OCI-LY7 (cell line): ENCODE results near the gene STAG2. TPM values are rescaled to one million over a fixed set of nuclear protein-coding genes. Genes with fewer than 3 reads are reported as not detected.

Source experiments
- BruUV-seq: library from RNA; stranded (reverse); fragments of 400-500 nt; replicated peaks from 2 replicates; lab custom pipeline; 2021; lab: Mats Ljungman, UMichigan
- CTCF ChIA-PET: fragments of 300-600 bp; sonication (Branson Sonifier 250); formaldehyde crosslinking; loops from one replicate; lab custom pipeline; 2022; ENCODE audit warnings: antibody characterized with exemption; ENCODE audit not compliant: unreplicated experiment; lab: Charles Lee
- POLR2A ChIA-PET: fragments of 300-600 bp; sonication (Branson Sonifier 250); formaldehyde crosslinking; loops from one replicate; lab custom pipeline; 2022; ENCODE audit warnings: antibody characterized with exemption; lab: Charles Lee
- DNase-seq: peaks from one replicate; pipeline ENCODE4 v3.0.0-alpha.2; 2015; ENCODE audit warnings: low spot score
- H2AFZ ChIP-seq: fragments of 200-600 bp; sonication (generic), shearing (Covaris generic); 2 replicates; pipeline ENCODE4 v1.6.1; 2014; ENCODE audit warnings: mild to moderate bottlenecking, antibody characterized with exemption, low read length, moderate library complexity
- H3K27ac ChIP-seq: fragments of 200-600 bp; sonication (generic); 2 replicates; pipeline ENCODE4 v1.5.1; 2014; ENCODE audit warnings: mixed run types, low read depth, mild to moderate bottlenecking, moderate library complexity, low read length, inconsistent platforms; ENCODE audit not compliant: poor library complexity, severe bottlenecking
- H3K36me3 ChIP-seq: fragments of 200-600 bp; sonication (generic); 2 replicates; pipeline ENCODE4 v1.6.1; 2014; ENCODE audit warnings: mild to moderate bottlenecking, antibody characterized with exemption, low read length, moderate library complexity, mixed read lengths; ENCODE audit not compliant: insufficient read depth
- H3K4me1 ChIP-seq: fragments of 200-600 bp; sonication (generic); 2 replicates; pipeline ENCODE4 v1.5.1; 2014; ENCODE audit warnings: mild to moderate bottlenecking, low read length; ENCODE audit not compliant: insufficient read depth, poor library complexity, severe bottlenecking
- H3K4me2 ChIP-seq: fragments of 200-600 bp; sonication (generic); 2 replicates; pipeline ENCODE4 v1.6.1; 2014; ENCODE audit warnings: mild to moderate bottlenecking, low read length
- H3K4me3 ChIP-seq: fragments of 200-600 bp; sonication (generic); 2 replicates; pipeline ENCODE4 v1.5.1; 2014; ENCODE audit warnings: mild to moderate bottlenecking, low read depth, low read length; ENCODE audit not compliant: poor library complexity, severe bottlenecking
- H3K79me2 ChIP-seq: fragments of 200-600 bp; sonication (generic); 2 replicates; pipeline ENCODE4 v1.6.1; 2016; ENCODE audit warnings: low read depth, mild to moderate bottlenecking, low read length, moderate library complexity, mixed read lengths; ENCODE audit not compliant: insufficient read depth
- H3K9me2 ChIP-seq: fragments of 200-600 bp; sonication (generic); 2 replicates; pipeline ENCODE4 v1.6.1; 2016; ENCODE audit warnings: mild to moderate bottlenecking, low read length, mixed read lengths; ENCODE audit not compliant: insufficient read depth
- H3K9me3 ChIP-seq: fragments of 200-600 bp; sonication (generic); 2 replicates; pipeline ENCODE4 v1.6.1; 2014; ENCODE audit warnings: mild to moderate bottlenecking, mixed run types, low read length, mixed read lengths
- H4K20me1 ChIP-seq: fragments of 200-600 bp; sonication (generic); 2 replicates; pipeline ENCODE4 v1.6.1; 2014; ENCODE audit warnings: mild to moderate bottlenecking, antibody characterized with exemption, low read length, moderate library complexity, mixed read lengths; ENCODE audit not compliant: insufficient read depth
- EZH2phosphoT487 ChIP-seq: fragments of 200-600 bp; sonication (generic); IDR thresholded peaks from 2 replicates; pipeline ENCODE4 v1.6.1; 2018; ENCODE audit warnings: low read depth, borderline replicate concordance, mild to moderate bottlenecking, mixed run types, antibody characterized with exemption, low read length, moderate library complexity, mixed read lengths
- intact Hi-C: fragments of 100-400 bp; cut with micrococcal nuclease; formaldehyde crosslinking; loops from one replicate; pipeline ENCODE4 v1.10.0; 2022; ENCODE audit not compliant: unreplicated experiment
- total RNA-seq, 2 experiments: library from RNA; depleted of rRNA in 1 of 2; stranded (reverse); fragments of >200 nt in 1 of 2; shearing (Covaris generic) in 1 of 2; gene quantifications; 2 replicates each; pipeline ENCODE4 v1.2.3, GENCODE V29; 2014 to 2022
- TF ChIP-seq, protein P1 (sequence below): fragments of 200-600 bp; sonication (generic); conservative IDR thresholded peaks from 2 replicates; pipeline ENCODE4 v1.5.1; 2014; ENCODE audit warnings: mild to moderate bottlenecking, antibody characterized with exemption, low read length, moderate library complexity, mixed read lengths

Gene STAG2
- total RNA-seq, 2 experiments from 2014 or later, result 56.7 to 68.9 TPM

- BruUV-seq, result no TSS peak
Measured at GRCh38 chrX:124005228-124005627, 43.7 kb downstream of the STAG2 start.

DNA sequence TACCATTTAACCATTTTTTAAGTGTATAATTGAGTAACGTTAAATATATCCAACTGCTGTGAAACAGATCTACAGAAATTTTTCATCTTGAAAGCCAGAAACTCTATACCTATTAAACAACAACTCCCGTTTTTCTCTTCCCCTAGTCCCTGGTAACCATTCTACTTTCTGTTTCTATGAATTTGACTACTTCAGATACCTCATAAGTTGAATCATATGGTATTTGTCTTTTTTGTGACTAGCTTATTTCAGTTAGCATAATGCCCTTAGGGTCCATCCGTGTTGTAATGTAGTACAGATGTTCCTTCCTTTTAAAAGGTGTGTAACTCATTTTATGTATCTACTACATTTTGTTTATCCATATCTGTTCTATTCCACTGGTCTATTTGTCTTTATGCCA, 48.7 kb downstream of the STAG2 start:
- intact Hi-C loops, result no loop called here
- Histone ChIP-seq H3K9me3 (no peaks in the 10 kb centered on the region), H3K36me3 (no peaks in the 10 kb centered on the region), H3K4me3 (no peak overlapping the region), H3K27ac (no peak overlapping the region), H3K4me2 (no peak overlapping the region), H2AFZ (no peak overlapping the region), H3K79me2 (peaks cover 83% of the 10 kb centered on the region), H4K20me1 (no peaks in the 10 kb centered on the region), H3K4me1 (no peaks in the 10 kb centered on the region), H3K9me2 (no peaks in the 10 kb centered on the region)
- no peak for TF ChIP-seq EZH2phosphoT487
- TF ChIP-seq, protein P1, sequence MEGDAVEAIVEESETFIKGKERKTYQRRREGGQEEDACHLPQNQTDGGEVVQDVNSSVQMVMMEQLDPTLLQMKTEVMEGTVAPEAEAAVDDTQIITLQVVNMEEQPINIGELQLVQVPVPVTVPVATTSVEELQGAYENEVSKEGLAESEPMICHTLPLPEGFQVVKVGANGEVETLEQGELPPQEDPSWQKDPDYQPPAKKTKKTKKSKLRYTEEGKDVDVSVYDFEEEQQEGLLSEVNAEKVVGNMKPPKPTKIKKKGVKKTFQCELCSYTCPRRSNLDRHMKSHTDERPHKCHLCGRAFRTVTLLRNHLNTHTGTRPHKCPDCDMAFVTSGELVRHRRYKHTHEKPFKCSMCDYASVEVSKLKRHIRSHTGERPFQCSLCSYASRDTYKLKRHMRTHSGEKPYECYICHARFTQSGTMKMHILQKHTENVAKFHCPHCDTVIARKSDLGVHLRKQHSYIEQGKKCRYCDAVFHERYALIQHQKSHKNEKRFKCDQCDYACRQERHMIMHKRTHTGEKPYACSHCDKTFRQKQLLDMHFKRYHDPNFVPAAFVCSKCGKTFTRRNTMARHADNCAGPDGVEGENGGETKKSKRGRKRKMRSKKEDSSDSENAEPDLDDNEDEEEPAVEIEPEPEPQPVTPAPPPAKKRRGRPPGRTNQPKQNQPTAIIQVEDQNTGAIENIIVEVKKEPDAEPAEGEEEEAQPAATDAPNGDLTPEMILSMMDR, result no peak
- ChIA-PET POLR2A (interaction anchor here (1.5 kb wide), 1 partner anchor 10 kb away, joined by 3 read pairs; no protein-coding TSS in a partner anchor), CTCF (no interaction called here)
- no peak for DNase-seq
- no TSS peak for BruUV-seq

More at GRCh38 chrX:124005228-124005627, 43.7 kb downstream of the STAG2 start:
- intact Hi-C loops, result no loop called here
- H3K27ac ChIP-seq, result no peak overlapping the region
- no peak overlapping the region for H3K4me3 ChIP-seq
- peaks cover 83% of the 10 kb centered on the region for H3K79me2 ChIP-seq
- no peak for DNase-seq
- ChIA-PET CTCF (no interaction called here), POLR2A (no interaction called here)
- H3K4me1 ChIP-seq, result no peaks in the 10 kb centered on the region
- H4K20me1 ChIP-seq, result no peaks in the 10 kb centered on the region
- no peak overlapping the region for H2AFZ ChIP-seq
- H3K36me3 ChIP-seq, result no peaks in the 10 kb centered on the region; the same call in 1 of the 2 replicates
- H3K4me2 ChIP-seq, result no peak overlapping the region
- no peaks in the 10 kb centered on the region for H3K9me3 ChIP-seq
- H3K9me2 ChIP-seq, result no peaks in the 10 kb centered on the region
- TF ChIP-seq, protein P1, result no peak
- TF ChIP-seq EZH2phosphoT487, result no peak

GRCh38 chrX:124010566-124010965, 49.1 kb downstream of the STAG2 start:
- intact Hi-C loops, result no loop called here
- POLR2A ChIA-PET, result no interaction called here
- H3K9me3 ChIP-seq, result no peaks in the 10 kb centered on the region

More at GRCh38 chrX:124010566-124010965, 49.1 kb downstream of the STAG2 start:
- DNase-seq, result no peak
- Histone ChIP-seq H3K4me1 (no peaks in the 10 kb centered on the region), H2AFZ (no peak overlapping the region), H3K36me3 (no peaks in the 10 kb centered on the region), H3K9me2 (no peaks in the 10 kb centered on the region), H3K4me3 (no peak overlapping the region), H3K4me2 (no peak overlapping the region), H3K27ac (no peak overlapping the region), H3K79me2 (peaks cover 79% of the 10 kb centered on the region), H4K20me1 (no peaks in the 10 kb centered on the region)
- TF ChIP-seq, protein P1, result no peak
- TF ChIP-seq EZH2phosphoT487, result no peak
- BruUV-seq, result no TSS peak
- CTCF ChIA-PET, result no interaction called here
